ENCODE results near the gene EGFR.

- TF ChIP-seq, protein P1, sequence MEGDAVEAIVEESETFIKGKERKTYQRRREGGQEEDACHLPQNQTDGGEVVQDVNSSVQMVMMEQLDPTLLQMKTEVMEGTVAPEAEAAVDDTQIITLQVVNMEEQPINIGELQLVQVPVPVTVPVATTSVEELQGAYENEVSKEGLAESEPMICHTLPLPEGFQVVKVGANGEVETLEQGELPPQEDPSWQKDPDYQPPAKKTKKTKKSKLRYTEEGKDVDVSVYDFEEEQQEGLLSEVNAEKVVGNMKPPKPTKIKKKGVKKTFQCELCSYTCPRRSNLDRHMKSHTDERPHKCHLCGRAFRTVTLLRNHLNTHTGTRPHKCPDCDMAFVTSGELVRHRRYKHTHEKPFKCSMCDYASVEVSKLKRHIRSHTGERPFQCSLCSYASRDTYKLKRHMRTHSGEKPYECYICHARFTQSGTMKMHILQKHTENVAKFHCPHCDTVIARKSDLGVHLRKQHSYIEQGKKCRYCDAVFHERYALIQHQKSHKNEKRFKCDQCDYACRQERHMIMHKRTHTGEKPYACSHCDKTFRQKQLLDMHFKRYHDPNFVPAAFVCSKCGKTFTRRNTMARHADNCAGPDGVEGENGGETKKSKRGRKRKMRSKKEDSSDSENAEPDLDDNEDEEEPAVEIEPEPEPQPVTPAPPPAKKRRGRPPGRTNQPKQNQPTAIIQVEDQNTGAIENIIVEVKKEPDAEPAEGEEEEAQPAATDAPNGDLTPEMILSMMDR (IDR thresholded peaks at IDR 0.05; ENCODE audit: insufficient read depth, low read length, poor library complexity, severe bottlenecking), result no peak
- no peak for TF ChIP-seq EZH2phosphoT487 (conservative IDR thresholded peaks at IDR 0.05; ENCODE audit: low read length)
These were observed 166.5 kb downstream of the EGFR start for GRCh38 chr7:55185321-55185802.
